Stomach (tissue), 4 donors: ENCODE measurements around the gene ENTPD6.

Experiments
- CTCF ChIP-seq, 7 experiments: fragments of 450-650 bp in 4 of 7; fragments of 200-600 bp in 3 of 7; sonication (generic) in 3 of 7; IDR thresholded peaks; one replicate each; pipeline ENCODE4 v1.5.1; 2016 to 2019; ENCODE audit warnings: antibody characterized with exemption in 7 of 7, control low read depth in 2 of 7, mild to moderate bottlenecking in 1 of 7
- POLR2A ChIP-seq, 4 donors: fragments of 450-650 bp; IDR thresholded peaks; one replicate each; pipeline ENCODE4 v1.6.1; 2016; ENCODE audit warnings: antibody characterized with exemption in 4 of 4, control low read depth in 2 of 4, mild to moderate bottlenecking in 1 of 4, moderate library complexity in 1 of 4
- POLR2AphosphoS5 ChIP-seq, 3 donors: sonication (generic); formaldehyde crosslinking; IDR thresholded peaks; one replicate each; pipeline ENCODE4 v1.6.1; 2016; ENCODE audit warnings: antibody characterized with exemption in 3 of 3

- TF ChIP-seq CTCF (IDR thresholded peaks at IDR 0.05) = no peak
- TF ChIP-seq POLR2AphosphoS5 (IDR thresholded peaks at IDR 0.05) = no peak
- TF ChIP-seq POLR2A (IDR thresholded peaks at IDR 0.05) = no peak
Observed at GRCh38 chr20:25250508-25250907, 55.0 kb downstream of the ENTPD6 start.
